T-helper 9 cell (primary cell): ENCODE data around the gene MTHFD2L.
"Not testable (repeated sequence)": the region's sequence is repeated elsewhere in the genome, so short reads cannot be mapped to it uniquely, and the experiment has no call there.

Experiments used
- DNase-seq: peaks from one replicate; pipeline ENCODE4 v3.0.0-alpha.2; 2020

MTHFD2L gene

GRCh38 chr4:74311696-74312313 lies 153.9 kb downstream of the MTHFD2L start:
- DNase-seq, result no peak

DNA sequence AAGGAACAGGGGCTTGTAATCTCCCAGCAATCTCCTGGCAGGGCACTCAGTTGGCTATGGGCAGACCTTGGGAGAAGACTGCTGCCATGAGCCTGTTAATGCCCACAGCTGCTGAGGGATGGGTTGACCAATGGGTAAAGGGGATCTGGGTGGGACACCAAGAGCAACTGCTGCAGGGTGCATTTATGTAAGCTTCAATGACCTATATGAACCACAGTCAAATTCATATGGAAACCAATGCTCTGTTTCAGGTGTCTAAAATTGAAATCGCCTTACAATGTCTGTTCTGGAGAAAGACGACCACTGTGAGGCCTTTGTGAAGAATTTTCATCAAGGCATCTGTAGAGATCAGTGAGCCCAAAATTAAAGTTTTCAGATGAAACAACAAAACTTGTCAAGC lies 156.4 kb downstream of the MTHFD2L start:
- no peak for DNase-seq

- DNase-seq, result no peak
Measured at GRCh38 chr4:74314944-74315343, 157.0 kb downstream of the MTHFD2L start.

GRCh38 chr4:74315376-74315775 lies 157.5 kb downstream of the MTHFD2L start:
- no peak for DNase-seq

- no peak for DNase-seq
Measured at GRCh38 chr4:74316397-74316796, 158.5 kb downstream of the MTHFD2L start.

DNA sequence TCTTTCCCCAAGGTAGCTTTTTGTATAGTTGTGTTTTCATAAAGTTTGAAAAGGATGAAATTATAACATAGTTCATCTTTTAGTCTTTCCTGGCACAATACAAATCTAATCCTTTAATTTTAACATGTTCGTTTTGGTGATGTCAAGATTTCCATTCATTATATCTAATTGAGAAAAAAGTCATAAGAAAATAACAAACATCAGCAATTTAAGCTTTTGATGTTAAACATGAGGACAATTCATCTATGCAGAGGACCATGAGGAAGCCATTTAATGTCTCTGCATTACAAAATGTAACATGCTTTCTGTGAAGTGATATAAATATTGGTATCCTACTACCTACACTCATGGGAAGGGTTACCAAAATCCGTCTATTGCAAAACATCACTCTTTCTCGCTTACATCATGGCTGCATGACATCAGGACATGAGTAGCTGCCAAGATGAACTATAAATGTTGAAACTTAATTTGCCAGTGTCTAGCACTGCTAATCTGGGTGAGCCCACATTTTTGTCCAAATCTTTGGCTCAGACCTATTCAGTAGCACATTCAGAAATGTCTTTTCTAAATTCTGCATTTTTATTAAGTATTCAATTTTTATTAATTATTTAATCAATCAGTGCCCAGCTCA lies 159.8 kb downstream of the MTHFD2L start:
- DNase-seq, result no peak

DNA sequence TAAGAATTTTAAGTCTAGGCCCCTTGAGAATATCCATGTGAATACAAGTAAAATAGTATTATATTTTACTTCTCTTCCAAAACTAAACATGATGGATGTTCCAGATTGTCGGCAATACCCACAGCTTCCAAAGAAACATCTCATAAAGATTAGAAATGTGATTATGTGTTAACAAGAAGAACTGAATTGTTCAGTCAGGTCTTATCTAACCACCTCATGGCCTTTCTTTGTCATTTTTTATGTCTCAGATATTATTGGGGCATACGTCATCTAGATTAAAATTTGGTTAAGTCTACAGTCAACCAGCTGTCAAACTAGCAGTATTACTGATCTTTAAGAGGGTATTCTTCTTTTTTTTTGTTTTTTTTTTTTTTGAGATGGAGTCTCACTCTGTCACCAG lies 160.4 kb downstream of the MTHFD2L start:
- DNase-seq, result no peak

- no peak for DNase-seq
Measured at GRCh38 chr4:74319470-74319869, 161.6 kb downstream of the MTHFD2L start.

- DNase-seq, result no peak
Measured at GRCh38 chr4:74320559-74321118, 162.7 kb downstream of the MTHFD2L start.

DNA sequence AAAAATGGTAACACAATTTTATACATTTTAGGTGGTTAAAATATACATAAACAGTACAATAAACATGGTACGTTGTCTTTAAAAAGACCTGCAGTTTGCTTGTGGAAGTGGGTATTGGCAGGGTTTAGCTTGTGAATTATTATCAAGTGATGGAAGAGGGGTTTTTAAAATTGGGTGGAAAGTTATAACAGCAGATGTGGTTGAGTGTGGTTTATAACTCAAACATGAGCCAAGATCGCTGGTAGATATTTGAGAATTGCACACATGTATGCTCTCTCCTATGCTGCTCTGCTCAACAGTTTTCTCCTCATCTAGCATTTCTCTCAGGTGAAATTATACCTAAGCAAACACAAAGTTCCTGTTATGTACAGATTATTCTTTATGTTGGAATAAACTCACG lies 164.4 kb downstream of the MTHFD2L start:
- no peak for DNase-seq

- no peak for DNase-seq
Measured at GRCh38 chr4:74323663-74324062, 165.7 kb downstream of the MTHFD2L start.

DNA sequence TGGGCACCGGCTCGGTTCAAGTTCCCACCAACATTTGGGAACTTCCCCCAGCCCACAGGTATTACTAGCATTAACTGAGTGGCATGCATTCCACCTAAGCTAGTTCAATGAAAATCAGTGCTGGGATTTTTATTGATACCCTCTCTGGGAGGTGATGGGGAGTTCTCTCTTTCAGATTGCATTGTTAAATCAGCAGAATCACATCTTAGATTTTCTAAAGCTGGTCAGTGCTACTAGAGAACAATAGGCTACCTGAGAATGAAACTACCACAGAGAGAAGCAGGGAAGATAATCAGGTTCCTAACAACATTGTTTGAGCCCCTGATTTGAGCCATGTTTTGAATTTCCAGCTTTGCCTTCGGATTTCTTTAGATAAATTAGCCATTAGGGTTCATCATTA lies 166.3 kb downstream of the MTHFD2L start:
- DNase-seq, result no peak

DNA sequence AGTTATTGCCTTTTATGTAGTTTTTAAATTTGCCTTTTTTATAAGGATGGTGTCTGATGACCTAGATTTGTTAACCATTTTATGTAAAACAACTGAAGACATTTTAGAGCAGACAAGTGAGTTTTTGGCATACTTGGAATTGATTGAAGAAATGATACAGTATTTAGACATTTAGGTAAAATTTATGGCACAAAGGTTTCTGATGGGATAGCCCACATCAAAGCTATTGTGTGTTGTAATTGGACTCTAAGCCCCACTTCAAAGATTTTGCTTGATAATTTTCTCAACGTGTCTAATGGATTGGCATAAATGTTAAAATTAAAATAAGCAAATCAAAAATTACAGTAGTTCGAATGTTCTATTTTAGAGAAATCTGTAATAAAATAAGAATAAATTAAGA lies 168.0 kb downstream of the MTHFD2L start:
- DNase-seq, result no peak

- DNase-seq, result no peak
Measured at GRCh38 chr4:74327762-74328161, 169.8 kb downstream of the MTHFD2L start.

- no peak for DNase-seq
Measured at GRCh38 chr4:74328501-74328900, 170.6 kb downstream of the MTHFD2L start.

- DNase-seq, result no peak
Measured at GRCh38 chr4:74329307-74329706, 171.4 kb downstream of the MTHFD2L start.

DNA sequence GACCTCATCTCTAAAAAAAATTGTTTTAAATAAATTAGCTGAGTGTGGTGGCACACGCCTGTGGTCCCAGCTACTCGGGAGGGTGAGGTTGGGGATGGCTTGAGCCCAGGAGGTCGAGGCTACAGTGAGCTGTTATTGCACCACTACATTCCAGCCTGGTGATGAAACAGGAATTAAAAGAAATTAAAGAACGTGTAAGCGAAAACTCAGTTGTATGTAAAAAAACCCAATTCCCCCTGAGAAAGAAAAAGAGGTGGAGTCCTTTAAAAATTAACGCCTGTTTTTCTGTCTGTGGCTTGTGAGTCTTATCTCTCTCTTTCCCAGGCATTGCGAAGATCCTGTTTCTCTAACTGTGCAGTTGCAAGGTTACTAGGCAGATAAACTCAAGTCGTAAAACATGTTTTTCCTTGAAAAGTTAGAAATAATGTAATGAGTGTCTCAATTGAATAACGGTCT lies 172.4 kb downstream of the MTHFD2L start:
- DNase-seq, result no peak

DNA sequence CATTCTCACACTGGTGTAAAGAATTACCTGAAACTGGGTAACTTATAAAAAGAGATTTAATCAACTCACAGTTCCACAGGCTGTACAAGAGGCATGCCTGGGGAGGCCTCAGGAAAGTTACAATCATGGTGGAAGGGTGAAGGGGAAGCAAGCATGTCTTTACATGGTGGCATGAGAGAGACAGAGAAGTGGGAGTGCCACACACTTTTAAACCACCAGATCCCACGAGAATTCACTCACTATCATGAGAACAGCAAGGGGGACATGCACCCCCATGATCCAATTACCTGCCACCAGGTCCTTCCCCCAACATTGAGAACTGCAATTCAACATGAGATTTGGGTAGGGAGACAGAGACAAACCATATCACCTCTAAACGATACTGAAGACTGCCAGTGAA lies 173.3 kb downstream of the MTHFD2L start:
- DNase-seq, result no peak

DNA sequence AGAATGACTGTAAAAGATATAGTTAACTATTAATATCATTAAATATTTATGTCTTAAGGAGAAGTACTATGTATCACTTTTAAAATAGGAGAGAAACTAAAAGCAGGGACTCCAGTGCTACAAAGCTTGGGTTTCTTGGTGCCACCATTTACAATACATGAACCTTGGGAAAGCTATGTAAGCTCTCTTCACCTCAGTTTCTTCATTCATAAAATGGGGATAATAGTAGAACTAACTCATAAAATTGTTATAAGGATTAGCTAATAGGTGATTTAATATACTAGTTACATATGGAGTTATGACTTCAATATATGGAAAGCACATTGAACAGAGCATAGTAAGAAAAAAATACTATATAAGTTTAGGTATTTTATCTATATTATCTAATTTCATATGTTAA lies 174.0 kb downstream of the MTHFD2L start:
- DNase-seq, result no peak

GRCh38 chr4:74334636-74335035 lies 176.7 kb downstream of the MTHFD2L start:
- no peak for DNase-seq

GRCh38 chr4:74335341-74336021 lies 177.6 kb downstream of the MTHFD2L start:
- no peak for DNase-seq

GRCh38 chr4:74338792-74339333 lies 180.9 kb downstream of the MTHFD2L start:
- DNase-seq, result no peak

DNA sequence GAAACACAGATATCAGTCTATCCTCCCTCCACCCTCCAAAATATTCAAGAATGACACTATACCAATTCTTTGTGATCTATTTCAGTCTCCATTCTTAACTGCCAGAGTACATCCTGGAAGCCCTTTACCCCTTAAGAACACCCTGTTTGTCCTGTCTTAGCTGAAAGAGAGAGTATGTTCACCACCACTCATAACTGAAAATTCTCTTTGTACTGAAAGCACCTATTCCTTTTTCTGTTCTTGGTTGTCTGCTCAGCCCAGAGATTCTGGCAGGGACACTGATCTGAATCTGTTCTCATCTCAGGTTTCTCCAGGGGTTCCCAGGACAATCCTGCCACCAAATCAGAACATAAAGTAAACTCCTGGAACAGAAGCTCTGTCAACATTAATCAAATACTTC lies 181.6 kb downstream of the MTHFD2L start:
- DNase-seq, result no peak

- not testable (repeated sequence) for DNase-seq
Measured at GRCh38 chr4:74340421-74340820, 182.5 kb downstream of the MTHFD2L start.
